GM18505 (cell line): ENCODE results near the gene SEMA4D.

ENCODE experiments used
- ATAC-seq: cut with Tn5 transposase; IDR thresholded peaks from one replicate; pipeline ENCODE4 v1.9.1; 2021; ENCODE audit not compliant: unreplicated experiment
- POLR2A ChIP-seq: IDR thresholded peaks from 4 replicates; pipeline ENCODE4 v1.6.1; 2011; ENCODE audit warnings: borderline replicate concordance; ENCODE audit not compliant: insufficient read depth, insufficient read length; ENCODE audit errors: extremely low read depth

The SEMA4D gene

GRCh38 chr9:89388084-89388867 lies 109.6 kb downstream of the SEMA4D start:
- no peak for ATAC-seq
- TF ChIP-seq POLR2A = no peak

- ATAC-seq = no peak
- no peak for TF ChIP-seq POLR2A
Measured at GRCh38 chr9:89387197-89387849, 110.6 kb downstream of the SEMA4D start.

GRCh38 chr9:89386797-89387196 lies 111.1 kb downstream of the SEMA4D start:
- no peak for TF ChIP-seq POLR2A
- ATAC-seq = no peak

- TF ChIP-seq POLR2A = no peak
Measured at GRCh38 chr9:89386206-89386605, 111.7 kb downstream of the SEMA4D start.

GRCh38 chr9:89384783-89385182 lies 113.1 kb downstream of the SEMA4D start:
- no peak for TF ChIP-seq POLR2A
- no peak for ATAC-seq

More at GRCh38 chr9:89386206-89386605, 111.7 kb downstream of the SEMA4D start:
- no peak for ATAC-seq

GRCh38 chr9:89383721-89384300 lies 114.1 kb downstream of the SEMA4D start:
- no peak for ATAC-seq
- TF ChIP-seq POLR2A = no peak

GRCh38 chr9:89383030-89383720 lies 114.7 kb downstream of the SEMA4D start:
- TF ChIP-seq POLR2A = peak; percentile 13
- ATAC-seq = no peak

- TF ChIP-seq POLR2A = no peak
- ATAC-seq = no peak
Measured at GRCh38 chr9:89382026-89382986, 115.6 kb downstream of the SEMA4D start.

- no peak for ATAC-seq
- peak; percentile 45 for TF ChIP-seq POLR2A
Measured at GRCh38 chr9:89381308-89381609, 116.7 kb downstream of the SEMA4D start.

- no peak for TF ChIP-seq POLR2A
- ATAC-seq = no peak
Measured at GRCh38 chr9:89380437-89381307, 117.2 kb downstream of the SEMA4D start.

GRCh38 chr9:89379508-89380115 lies 118.3 kb downstream of the SEMA4D start:
- TF ChIP-seq POLR2A = no peak
- no peak for ATAC-seq
